Fibroblast of pulmonary artery (primary cell): Measurements from ENCODE around the gene NLRP9.

Source experiments
- DNase-seq: peaks from one replicate; pipeline ENCODE4 v3.0.0-alpha.2; 2010; ENCODE audit warnings: low read depth
- H3K4me3 ChIP-seq: replicated peaks from 2 replicates; pipeline ENCODE4 v1.5.1; 2011; ENCODE audit warnings: low read depth, mild to moderate bottlenecking, control low read depth, low read length, moderate library complexity
- CTCF ChIP-seq: IDR thresholded peaks from 2 replicates; pipeline ENCODE4 v1.5.1; 2011; ENCODE audit warnings: mild to moderate bottlenecking, control low read depth, low read length, inconsistent platforms; ENCODE audit errors: missing control alignments

NLRP9 gene

GRCh38 chr19:55671054-55671378 is 67.2 kb downstream of the NLRP9 start:
- no peak for DNase-seq
- no peak overlapping the region for H3K4me3 ChIP-seq
- TF ChIP-seq CTCF, result no peak

- DNase-seq, result no peak
- TF ChIP-seq CTCF, result no peak
- no peak overlapping the region for H3K4me3 ChIP-seq
Observed at GRCh38 chr19:55670280-55671053, 67.7 kb downstream of the NLRP9 start.

- no peak for TF ChIP-seq CTCF
- DNase-seq, result no peak
- no peak overlapping the region for H3K4me3 ChIP-seq
Observed at GRCh38 chr19:55669418-55670279, 68.6 kb downstream of the NLRP9 start.

GRCh38 chr19:55668603-55669348 is 69.4 kb downstream of the NLRP9 start:
- H3K4me3 ChIP-seq, result no peak overlapping the region
- DNase-seq, result no peak
- TF ChIP-seq CTCF, result no peak

- H3K4me3 ChIP-seq, result no peak overlapping the region
- no peak for TF ChIP-seq CTCF
- DNase-seq, result no peak
Observed at GRCh38 chr19:55667958-55668357, 70.2 kb downstream of the NLRP9 start.

GRCh38 chr19:55667511-55667910 is 70.7 kb downstream of the NLRP9 start:
- no peak for TF ChIP-seq CTCF
- no peak for DNase-seq
- H3K4me3 ChIP-seq, result no peak overlapping the region
